GM18517 (cell line): ENCODE data around the gene KRTAP1-3.
"Not testable (repeated sequence)": the region's sequence is repeated elsewhere in the genome, so short reads cannot be mapped to it uniquely, and the experiment has no call there.

Source experiments
- ATAC-seq: cut with Tn5 transposase; IDR thresholded peaks from one replicate; pipeline ENCODE4 v1.9.1; 2021; ENCODE audit warnings: mild to moderate bottlenecking, moderate library complexity; ENCODE audit not compliant: unreplicated experiment

KRTAP1-3 gene

DNA sequence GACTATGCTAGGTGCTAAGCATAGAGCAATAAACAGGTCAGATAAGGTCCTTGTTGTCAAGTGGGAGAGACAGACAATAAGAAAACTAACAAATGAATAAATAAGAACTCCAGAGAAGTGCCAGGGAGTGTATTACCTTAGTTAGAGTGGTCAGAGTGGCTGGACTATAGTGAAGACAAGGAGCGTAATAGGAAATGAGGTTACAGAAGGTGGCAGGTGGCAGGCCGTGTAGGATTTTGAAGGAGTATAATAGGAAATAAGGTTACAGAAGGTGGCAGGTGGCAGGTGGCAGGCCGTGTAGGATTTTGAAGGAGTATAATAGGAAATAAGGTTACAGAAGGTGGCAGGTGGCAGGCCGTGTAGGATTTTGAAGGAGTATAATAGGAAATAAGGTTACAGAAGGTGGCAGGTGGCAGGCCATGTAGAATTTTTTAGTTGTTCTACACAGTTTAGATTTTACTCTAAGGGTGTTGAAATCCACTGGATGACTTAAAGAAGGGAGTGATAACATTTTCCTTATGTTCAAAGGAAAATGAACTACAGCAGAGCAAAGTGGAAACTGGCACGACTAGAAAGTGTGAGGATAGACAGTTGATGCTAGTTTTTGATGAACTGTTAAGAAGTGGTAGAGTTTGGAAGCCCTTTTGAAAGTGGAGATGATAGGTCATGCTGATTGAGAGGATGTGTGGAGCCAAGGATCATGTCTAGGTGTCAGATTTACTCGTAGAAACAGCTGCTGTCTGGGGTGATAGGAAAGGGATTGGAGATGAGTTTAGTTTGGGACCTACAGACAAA lies 22.2 kb downstream of the KRTAP1-3 start:
- ATAC-seq = no peak

- no peak for ATAC-seq
These were observed 24.2 kb downstream of the KRTAP1-3 start for GRCh38 chr17:41010441-41010840.

DNA sequence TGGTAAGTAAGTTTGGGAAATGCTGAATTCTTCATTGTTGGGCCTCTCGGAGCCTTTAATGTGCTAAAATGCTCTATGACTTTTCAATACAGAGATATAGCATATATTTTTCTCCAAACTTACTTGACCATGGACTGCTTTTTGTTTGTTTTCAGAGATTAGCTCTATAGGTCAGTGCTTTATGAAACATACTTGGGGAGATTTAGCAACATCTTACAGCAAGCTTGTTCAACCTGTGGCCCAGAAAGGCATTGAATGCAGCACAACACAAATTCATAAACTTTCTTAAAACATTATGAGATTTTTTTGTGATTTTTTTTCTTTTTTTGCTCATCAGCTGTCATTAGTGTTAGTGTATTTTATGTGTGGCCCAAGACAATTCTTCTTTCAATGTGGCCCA lies 24.7 kb downstream of the KRTAP1-3 start:
- no peak for ATAC-seq

- ATAC-seq = no peak
These were observed 25.3 kb downstream of the KRTAP1-3 start for GRCh38 chr17:41009301-41009760.

DNA sequence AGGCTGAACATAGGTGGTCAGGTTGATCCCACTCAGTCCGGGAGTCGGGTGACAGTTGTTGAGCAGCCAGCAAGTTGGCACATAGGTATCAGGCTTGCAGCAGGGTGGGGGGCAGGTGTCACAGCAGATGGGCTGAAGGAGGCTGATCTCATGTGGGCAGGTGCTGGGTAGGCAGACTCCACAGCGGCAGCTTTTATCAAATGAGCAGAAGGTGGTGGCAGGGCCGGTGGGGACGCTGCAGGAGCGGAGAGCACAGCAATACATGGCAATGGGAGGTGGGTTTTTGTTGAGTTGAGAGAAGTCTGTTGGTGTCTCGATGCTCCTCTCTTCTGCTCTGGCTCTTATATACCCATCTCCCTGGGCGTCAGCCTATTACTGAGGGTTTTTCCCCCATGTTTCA lies 25.9 kb downstream of the KRTAP1-3 start, which contains the start of gene KRTAP3-1:
KRTAP3-1 (minus strand) TSS at position 318 of the 400 bp plus-strand sequence; CDS start at position 264, 54 bp downstream.
- ATAC-seq = no peak

GRCh38 chr17:41004397-41004796 lies 30.3 kb downstream of the KRTAP1-3 start:
- no peak for ATAC-seq

GRCh38 chr17:41003926-41004325 lies 30.7 kb downstream of the KRTAP1-3 start:
- no peak for ATAC-seq

DNA sequence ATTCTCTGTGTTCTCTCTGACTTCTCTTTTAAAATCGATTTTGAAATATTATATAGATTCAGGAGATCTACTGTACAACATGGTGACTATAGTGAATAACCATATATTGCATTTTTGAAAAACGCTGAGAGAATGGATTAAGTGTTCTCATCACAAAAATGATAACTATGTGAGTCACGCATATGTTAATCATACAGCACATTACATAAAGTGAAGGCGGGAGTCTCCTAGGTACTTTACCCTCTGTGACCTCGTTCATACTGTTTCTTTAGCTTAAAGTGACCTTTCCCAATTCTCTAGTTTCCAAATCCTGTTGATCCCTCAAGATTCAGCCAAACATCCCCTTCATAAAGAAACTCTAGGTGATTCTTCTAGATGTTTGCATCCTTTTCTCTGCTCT lies 31.9 kb downstream of the KRTAP1-3 start:
- ATAC-seq = no peak

- ATAC-seq = no peak
These were observed 32.9 kb downstream of the KRTAP1-3 start for GRCh38 chr17:41001795-41002194.

GRCh38 chr17:40999563-40999962 lies 35.1 kb downstream of the KRTAP1-3 start, which contains the start of gene KRTAP3-2:
Gene KRTAP3-2, minus strand, starts transcription at chr17:40999906. Its CDS starts 53 bp downstream, at chr17:40999853.
- ATAC-seq = not testable (repeated sequence)

- ATAC-seq = no peak
These were observed 37.3 kb downstream of the KRTAP1-3 start for GRCh38 chr17:40997361-40997760.

GRCh38 chr17:40996829-40997228 lies 37.8 kb downstream of the KRTAP1-3 start:
- ATAC-seq = no peak

DNA sequence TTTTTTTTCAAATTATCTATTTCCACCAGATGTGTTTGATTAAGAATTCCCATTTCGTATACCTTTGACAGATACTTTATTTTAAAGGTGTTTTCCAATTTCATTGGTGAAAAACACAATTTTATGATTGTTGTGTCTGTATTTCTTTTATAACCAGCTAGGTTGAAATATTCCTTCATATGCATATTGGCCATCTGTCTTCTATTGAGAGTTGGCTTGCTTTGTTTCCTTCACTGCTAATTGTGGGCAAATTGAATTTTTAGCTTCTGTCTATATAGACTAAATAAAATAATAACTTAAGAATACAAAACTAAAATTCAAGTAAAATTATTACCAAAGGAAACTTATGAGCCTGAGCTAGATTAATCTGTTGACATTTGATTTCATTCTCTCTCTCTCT lies 39.6 kb downstream of the KRTAP1-3 start:
- ATAC-seq = no peak

DNA sequence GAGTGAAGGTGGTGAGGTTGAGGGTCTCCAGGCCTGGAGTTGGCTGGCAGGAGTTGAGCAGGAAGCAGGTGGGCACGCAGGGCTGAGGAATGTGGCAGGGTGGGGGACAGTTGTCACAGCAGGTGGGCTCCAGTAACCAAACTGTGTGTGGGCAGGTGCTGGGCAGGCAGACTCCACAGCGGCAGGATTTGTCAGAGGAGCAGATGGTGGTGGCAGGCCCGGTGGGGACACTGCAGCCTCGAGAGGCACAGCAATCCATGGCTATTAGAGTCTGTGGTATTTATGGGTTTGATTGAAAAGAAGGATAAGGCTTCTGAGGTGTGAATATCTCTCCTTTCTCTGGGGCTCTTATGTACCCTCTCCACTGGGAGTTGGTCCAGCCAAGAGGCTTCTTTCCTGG lies 40.8 kb downstream of the KRTAP1-3 start, which contains the start of gene KRTAP3-3:
KRTAP3-3 (minus strand) TSS at position 326 of the 400 bp plus-strand sequence; CDS start at position 259, 67 bp downstream.
- ATAC-seq = no peak

DNA sequence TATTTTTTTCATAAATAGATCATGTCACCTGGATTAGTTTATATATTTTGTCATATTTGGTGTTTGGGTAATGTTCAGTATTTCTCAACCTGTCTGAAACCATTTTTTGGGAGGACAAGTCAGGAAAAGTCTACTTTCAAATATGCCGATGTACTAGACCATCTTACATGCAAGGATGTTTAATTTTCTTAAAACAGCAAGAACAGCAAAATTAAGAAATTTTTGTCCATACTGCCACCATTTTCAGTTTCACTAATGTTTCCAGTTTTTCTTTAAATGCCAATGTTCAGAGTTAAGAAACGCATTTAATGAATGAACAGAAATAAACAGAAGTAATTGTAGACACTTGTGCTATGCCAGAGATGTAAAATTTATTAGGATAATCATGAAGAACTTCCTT lies 41.6 kb downstream of the KRTAP1-3 start:
- ATAC-seq = no peak

DNA sequence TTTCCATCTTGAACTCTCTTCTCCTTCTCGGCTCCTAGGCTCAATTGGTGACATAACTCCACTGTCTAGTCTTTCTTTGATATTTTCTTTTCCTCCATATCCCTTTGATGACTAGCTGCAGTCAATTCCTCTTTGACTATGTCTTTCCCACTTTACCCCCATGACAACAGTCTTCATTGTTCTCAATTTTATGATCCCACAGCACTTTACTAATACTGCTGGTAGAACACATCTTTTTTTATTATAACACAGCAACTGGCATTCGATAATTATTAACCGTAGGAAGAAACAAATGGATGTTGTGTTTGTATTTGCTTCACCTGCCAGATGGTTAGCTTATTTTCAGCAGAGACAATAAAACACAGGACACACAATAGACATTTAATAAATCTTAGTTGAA lies 42.0 kb downstream of the KRTAP1-3 start:
- ATAC-seq = no peak

GRCh38 chr17:40986920-40987319 lies 47.8 kb downstream of the KRTAP1-3 start:
- ATAC-seq = no peak

- ATAC-seq = no peak
These were observed 50.4 kb downstream of the KRTAP1-3 start, which contains the start of gene KRT40 for GRCh38 chr17:40984226-40984625. Gene KRT40, minus strand, starts transcription at chr17:40984326. Its CDS starts 53 bp downstream, at chr17:40984273.
